ENCODE results near the gene CHMP4B.

DNA sequence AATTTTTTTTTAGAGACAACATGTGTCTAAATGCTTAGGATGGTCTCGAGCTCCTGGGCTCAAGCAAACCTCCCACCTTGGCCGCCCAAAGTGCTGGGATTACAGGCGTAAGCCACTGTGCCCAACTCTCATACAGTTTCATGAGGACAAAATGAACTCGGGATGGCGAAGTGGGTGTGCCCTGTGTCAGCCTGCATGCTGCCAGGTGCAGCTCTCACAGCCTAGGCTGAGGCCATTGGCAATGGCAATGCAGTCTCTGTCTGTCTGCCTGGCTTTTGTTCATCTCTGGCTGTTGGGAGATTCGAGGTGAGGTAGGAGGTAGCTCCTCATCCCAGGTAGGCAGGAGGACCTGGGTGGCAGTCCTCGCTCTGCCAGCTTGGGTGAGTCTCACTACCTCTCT lies 88.0 kb downstream of the CHMP4B start:
- TF ChIP-seq, protein P1, sequence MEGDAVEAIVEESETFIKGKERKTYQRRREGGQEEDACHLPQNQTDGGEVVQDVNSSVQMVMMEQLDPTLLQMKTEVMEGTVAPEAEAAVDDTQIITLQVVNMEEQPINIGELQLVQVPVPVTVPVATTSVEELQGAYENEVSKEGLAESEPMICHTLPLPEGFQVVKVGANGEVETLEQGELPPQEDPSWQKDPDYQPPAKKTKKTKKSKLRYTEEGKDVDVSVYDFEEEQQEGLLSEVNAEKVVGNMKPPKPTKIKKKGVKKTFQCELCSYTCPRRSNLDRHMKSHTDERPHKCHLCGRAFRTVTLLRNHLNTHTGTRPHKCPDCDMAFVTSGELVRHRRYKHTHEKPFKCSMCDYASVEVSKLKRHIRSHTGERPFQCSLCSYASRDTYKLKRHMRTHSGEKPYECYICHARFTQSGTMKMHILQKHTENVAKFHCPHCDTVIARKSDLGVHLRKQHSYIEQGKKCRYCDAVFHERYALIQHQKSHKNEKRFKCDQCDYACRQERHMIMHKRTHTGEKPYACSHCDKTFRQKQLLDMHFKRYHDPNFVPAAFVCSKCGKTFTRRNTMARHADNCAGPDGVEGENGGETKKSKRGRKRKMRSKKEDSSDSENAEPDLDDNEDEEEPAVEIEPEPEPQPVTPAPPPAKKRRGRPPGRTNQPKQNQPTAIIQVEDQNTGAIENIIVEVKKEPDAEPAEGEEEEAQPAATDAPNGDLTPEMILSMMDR (IDR thresholded peaks at IDR 0.05): no peak
- TF ChIP-seq POLR2A (IDR thresholded peaks at IDR 0.05): no peak

Measured in adrenal gland (tissue), 5 donors.